HG02885 (cell line): ENCODE results near the gene ITLN1.

Experiments used
- ATAC-seq: cut with Tn5 transposase; IDR thresholded peaks from one replicate; pipeline ENCODE4 v1.9.1; 2021; ENCODE audit warnings: mild to moderate bottlenecking; ENCODE audit not compliant: unreplicated experiment, poor library complexity

Gene ITLN1

GRCh38 chr1:160859166-160859565 is 25.8 kb downstream of the ITLN1 start:
- ATAC-seq: no peak

- no peak for ATAC-seq
Measured at GRCh38 chr1:160858507-160858906, 26.5 kb downstream of the ITLN1 start.

- no peak for ATAC-seq
Measured at GRCh38 chr1:160858097-160858496, 26.9 kb downstream of the ITLN1 start.

DNA sequence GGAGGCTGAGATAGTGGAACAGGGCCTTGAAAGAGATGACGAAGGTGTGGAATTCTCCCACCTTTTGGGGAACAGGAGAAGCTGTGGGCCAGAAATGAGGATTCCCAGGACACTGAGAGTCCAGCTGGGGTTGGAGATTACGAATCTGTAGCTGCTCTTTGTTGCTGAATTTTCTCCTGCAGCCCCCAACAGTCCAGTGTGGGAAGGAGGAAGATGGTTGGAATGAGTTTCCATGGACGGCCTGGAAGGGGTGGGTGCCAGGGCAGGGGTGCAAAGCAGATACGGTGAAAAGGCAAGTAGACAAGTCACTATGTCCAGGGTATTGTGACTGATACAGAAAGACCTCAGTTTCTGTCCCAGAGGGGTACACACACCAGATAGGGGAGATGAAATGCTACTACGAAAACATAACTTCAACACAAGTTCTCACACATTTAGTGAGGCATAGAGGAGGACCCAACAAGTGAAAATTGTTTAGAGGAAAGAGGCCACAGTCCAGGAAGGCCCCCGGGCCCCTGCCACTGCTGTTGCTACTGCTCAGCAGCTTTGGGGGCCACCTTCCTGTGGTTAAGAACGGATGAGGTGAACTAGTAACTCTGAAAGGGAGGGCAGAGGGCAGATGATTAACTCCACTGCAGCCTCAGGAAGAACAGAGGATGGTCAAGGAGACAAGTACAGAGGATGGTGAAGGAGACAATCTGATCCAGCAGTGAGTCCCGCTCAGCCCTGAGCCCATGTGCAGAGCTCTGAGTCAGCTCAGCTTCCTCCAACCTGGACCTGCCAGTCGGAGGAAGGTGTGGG is 29.6 kb downstream of the ITLN1 start:
- no peak for ATAC-seq

GRCh38 chr1:160853754-160854153 is 31.2 kb downstream of the ITLN1 start:
- ATAC-seq: no peak

- no peak for ATAC-seq
Measured at GRCh38 chr1:160853014-160853413, 32.0 kb downstream of the ITLN1 start.

DNA sequence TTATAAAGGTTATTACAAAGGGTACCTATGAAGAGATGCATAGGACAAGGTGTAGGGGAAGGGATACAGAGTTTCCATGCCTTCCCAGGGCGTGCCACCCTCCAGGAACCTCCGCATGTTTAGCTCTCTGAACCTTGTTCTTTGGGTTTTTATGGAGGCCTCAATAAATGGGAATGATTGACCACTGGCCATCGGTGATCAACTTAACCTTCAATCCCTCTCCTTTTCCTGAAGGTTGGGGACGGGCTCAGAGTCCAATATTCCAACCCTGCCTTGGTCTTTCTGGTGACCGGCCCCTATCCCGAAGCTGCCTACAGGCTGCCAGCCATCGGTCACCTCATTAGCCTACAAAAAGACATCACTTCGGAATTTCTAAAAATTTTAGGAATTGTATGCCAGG is 34.0 kb downstream of the ITLN1 start:
- ATAC-seq: no peak

- no peak for ATAC-seq
Measured at GRCh38 chr1:160850541-160850940, 34.4 kb downstream of the ITLN1 start.

DNA sequence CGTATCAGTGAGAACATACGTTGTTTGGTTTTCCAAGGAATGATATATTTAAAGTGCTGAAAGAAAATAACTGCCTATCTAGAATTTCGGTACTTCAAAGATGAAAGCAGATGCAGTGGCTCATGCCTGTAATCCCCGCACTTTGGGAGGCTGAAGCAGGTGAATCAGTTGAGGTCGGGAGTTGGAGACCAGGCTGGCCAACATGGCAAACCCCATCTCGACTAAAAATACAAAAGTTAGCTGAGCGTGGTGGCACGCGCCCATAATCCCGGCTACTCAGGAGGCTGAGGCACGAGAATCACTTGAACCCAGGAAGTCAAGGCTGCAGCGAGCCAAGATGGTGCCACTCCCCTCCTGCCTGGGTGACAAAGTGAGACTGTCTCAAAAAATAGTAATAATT is 38.7 kb downstream of the ITLN1 start:
- ATAC-seq: no peak

DNA sequence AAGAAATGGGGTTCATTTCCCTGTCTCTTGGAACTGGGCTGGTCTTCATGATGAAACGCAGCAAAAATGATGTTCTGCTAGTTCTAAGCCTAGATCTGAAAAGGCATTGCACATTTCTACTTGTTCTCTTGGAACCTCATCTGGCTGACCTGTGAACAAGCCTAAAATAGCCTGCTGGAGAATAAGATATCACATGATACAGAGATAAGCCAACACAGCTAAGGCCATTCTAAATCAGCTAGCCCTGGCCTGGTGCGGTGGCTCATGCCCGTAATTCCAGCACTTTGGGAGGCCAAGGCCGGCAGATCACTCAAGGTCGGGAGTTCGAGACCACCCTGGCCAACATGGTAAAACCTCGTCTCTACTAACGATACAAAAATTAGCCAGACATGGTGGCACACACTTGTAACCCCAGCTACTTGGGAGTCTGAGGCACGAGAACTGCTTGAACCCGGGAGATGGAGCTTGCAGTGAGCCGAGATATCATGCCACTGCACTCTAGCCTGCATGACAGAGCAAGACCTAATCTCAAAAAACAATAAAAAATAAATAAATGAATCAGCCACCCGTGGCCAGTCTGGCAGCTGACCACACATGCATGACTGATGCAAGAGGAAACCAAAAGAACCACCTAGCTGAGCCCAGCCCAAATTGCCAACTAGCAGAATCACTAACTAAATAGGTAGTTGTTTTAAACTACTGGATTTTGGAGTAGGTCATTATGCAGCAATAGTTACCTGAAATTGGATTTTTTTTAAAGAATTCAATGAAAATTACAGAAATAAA is 40.3 kb downstream of the ITLN1 start:
- no peak for ATAC-seq

GRCh38 chr1:160841079-160841478 is 43.9 kb downstream of the ITLN1 start:
- ATAC-seq: no peak

DNA sequence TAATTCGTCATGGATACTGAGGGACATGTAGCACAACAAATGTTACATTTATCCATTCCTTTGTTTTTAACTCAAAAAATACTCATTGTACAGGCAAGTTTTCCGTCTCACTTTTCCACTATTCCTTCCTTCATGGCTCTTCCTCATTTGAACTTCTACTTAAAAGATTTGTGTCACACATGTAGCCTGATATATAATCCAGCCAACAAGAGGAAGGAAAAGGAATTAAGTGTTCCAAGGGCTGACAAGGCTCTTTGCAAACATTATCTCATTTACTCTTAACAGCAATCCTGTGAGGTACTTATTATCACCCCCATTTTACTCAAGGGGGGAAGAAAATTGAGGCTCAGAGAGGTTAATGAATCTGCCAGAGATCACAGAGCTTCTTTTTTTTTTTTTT is 45.2 kb downstream of the ITLN1 start:
- ATAC-seq: no peak

DNA sequence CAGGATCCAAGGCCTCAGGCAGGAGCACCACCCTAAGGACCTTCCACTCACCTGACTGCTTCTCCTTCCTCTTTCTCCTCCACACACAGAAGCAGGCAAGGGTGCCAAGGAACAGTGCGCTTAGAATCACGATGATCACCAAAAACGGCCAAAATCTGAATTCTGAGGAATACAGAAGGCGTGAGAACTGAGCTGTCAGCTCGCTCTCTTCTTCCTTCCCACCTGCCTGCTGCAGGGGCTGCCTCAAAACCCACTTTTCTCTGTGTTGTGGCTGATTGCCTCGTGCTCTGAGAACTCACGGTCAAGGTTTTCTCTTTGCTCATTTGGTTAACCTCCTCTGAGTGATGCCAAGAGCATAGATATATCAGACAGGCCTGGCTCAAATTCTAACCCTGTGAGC is 46.1 kb downstream of the ITLN1 start:
- ATAC-seq: no peak

DNA sequence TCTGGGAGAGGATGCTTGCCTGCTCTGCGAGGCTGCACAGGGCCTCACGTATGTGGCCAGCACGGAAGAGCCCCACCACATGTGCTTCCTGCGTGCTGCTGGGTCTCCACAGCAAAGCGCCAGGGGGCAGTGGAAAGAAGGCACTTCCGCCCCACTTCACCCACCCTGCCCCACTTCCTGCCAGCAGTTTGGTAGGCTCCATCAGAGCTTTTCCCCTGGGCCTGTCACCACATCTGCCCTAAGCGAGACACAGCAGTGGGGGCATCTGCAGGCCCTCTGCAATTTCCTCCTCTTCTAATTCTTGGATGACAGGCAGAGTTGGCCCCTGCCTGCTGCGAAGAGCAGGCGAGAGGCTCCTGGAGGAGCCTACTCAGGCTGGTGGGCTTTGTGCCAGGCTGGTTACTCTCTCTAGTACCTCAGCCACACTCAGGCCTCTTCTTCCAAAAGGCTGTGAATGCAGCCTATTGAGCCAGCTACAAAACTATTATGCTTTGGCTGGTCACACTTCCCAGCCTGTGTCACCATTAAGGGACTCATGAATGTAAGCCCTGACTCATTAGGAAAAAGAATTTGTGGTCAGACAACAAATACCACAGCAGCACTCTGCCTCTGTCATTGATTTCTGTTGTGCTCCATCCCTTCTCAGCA is 47.3 kb downstream of the ITLN1 start:
- ATAC-seq: peak; percentile 80

- ATAC-seq: no peak
Measured at GRCh38 chr1:160836981-160837557, 47.9 kb downstream of the ITLN1 start.

GRCh38 chr1:160836561-160836960 is 48.4 kb downstream of the ITLN1 start:
- ATAC-seq: no peak

DNA sequence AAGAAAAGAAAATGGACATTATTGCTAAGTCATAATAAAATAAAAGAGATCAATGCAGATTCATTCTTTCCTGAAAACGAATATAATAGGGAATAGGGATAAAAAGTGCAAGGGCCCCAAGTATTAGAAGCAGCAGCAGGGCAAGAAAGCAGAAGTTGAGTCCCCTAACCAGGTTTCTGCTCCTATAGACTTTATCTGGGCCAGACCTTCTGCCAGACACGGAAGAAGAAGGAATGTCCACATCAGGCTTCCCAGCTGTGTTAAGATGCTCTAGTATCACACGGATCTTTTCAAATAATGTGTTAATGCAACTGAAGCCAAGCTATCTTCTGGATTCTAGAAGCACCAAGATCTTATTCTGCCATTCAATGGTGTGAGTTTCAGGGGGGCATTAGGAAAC is 49.2 kb downstream of the ITLN1 start:
- ATAC-seq: no peak

- no peak for ATAC-seq
Measured at GRCh38 chr1:160834945-160835565, 49.9 kb downstream of the ITLN1 start.

DNA sequence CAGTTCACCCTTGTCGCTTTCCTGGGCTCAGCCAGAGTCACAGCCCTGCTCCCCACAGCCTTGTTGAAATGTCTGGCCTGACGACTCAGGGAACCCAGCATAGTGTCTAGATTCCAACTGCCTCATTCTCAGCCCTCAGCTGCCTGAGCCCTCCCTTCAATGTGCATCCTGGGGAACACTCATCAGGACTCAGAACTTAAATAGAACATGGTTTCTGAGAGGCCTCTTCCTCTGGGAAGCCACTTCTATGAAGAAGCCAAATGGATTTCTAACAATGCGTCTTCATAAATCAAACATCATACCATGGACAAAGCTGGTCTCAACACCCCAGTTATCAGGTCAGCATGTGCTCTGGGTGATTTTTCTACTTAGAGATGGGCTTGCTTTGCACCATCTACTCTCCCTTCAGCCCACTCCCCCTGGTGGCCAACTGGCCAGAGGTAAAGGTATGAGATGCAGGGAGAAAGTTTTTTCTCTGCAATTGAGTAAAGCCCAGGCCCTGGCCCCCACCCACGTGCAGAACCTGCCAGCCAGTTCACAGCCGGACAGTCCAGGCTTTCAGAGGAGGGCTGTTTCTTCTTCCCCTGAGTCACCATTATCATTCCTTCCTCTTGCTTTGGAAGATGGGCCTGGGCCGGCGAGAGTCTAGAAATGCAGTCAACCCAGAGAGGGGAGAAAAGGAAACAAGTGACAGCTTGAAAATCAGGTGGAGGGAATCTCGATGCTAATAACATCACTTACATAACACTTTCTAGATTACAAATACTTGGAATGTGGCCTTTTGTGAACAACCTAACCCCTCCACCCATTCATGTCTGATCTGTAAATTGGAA is 54.4 kb downstream of the ITLN1 start:
- ATAC-seq: peak; percentile 62

DNA sequence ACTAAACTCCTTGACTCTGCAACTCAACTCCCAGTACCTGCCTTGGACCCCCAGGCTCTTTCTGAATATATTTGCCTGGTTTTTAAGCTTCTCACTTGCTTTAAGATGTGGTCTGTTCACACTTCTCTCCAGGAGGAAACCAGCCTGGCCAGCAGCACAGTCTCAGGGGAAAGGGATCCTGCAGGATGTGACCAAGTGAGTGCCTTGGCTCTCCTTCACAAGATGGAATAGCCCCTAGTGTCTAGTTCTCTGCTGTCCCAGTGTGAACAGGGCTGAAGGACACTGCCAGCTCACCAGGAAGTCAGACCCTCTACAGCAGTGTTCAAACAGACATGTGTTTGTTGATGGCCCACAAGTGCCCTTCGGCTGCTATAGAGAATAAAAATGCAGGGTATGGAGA is 55.2 kb downstream of the ITLN1 start:
- no peak for ATAC-seq
